HepG2 (cell line): Measurements from ENCODE around the gene CKB. TPM values are rescaled to one million over a fixed set of nuclear protein-coding genes. Genes with fewer than 3 reads are reported as not detected.

ENCODE experiments used
- AKAP8 ChIP-seq: sonication (generic); formaldehyde crosslinking; IDR thresholded peaks from 2 replicates; pipeline ENCODE4 v1.5.1; 2020; ENCODE audit warnings: mild to moderate bottlenecking, missing genetic modification reagents
- ERF ChIP-seq: IDR thresholded peaks from 2 replicates; pipeline ENCODE4 v1.6.1; 2018; ENCODE audit warnings: missing biosample characterization, missing genetic modification reagents
- HNRNPLL ChIP-seq: fragments of 200-400 bp; formaldehyde crosslinking; IDR thresholded peaks from 2 replicates; pipeline ENCODE4 v1.6.1; 2017; ENCODE audit warnings: mild to moderate bottlenecking, low read depth, low read length; ENCODE audit not compliant: poor library complexity, severe bottlenecking
- IRF9 ChIP-seq: sonication (generic); formaldehyde crosslinking; IDR thresholded peaks from 2 replicates; pipeline ENCODE4 v1.8.0; 2022; ENCODE audit warnings: missing genetic modification reagents, mild to moderate bottlenecking, borderline replicate concordance
- JUND ChIP-seq: sonication (generic); formaldehyde crosslinking; IDR thresholded peaks from 2 replicates; pipeline ENCODE4 v1.8.0; 2022; ENCODE audit warnings: mild to moderate bottlenecking, missing genetic modification reagents
- MAZ ChIP-seq, 2 experiments: sonication (generic) in 1 of 2; formaldehyde crosslinking in 1 of 2; IDR thresholded peaks; 2 replicates each; pipeline versions ENCODE4 v1.5.0 to v1.6.1; 2012 to 2020; ENCODE audit warnings: low read depth in 2 of 2, mild to moderate bottlenecking in 2 of 2, borderline replicate concordance in 1 of 2, improper control_type of control experiment in 1 of 2, low read length in 1 of 2, missing genetic modification reagents in 1 of 2, moderate library complexity in 1 of 2
- MEF2D ChIP-seq: sonication (generic); formaldehyde crosslinking; IDR thresholded peaks from 2 replicates; pipeline ENCODE4 v1.5.1; 2020; ENCODE audit warnings: mild to moderate bottlenecking, missing genetic modification reagents
- MTERF4 ChIP-seq: sonication (generic); formaldehyde crosslinking; IDR thresholded peaks from 2 replicates; pipeline ENCODE4 v1.8.0; 2023; ENCODE audit warnings: mild to moderate bottlenecking, missing genetic modification reagents
- MXI1 ChIP-seq: IDR thresholded peaks from 3 replicates; pipeline ENCODE4 v1.6.1; 2012; ENCODE audit warnings: low read depth, low read length, inconsistent platforms, borderline replicate concordance
- MYC ChIP-seq: sonication (generic); formaldehyde crosslinking; IDR thresholded peaks from 2 replicates; pipeline ENCODE4 v1.9.0; 2021; ENCODE audit warnings: missing genetic modification reagents, borderline replicate concordance
- POLR2G ChIP-seq: fragments of 200-400 bp; formaldehyde crosslinking; IDR thresholded peaks from 2 replicates; pipeline ENCODE4 v1.6.1; 2018; ENCODE audit warnings: mild to moderate bottlenecking, low read depth, low read length, moderate library complexity
- RBFOX2 ChIP-seq: fragments of 200-400 bp; formaldehyde crosslinking; IDR thresholded peaks from 2 replicates; pipeline ENCODE4 v1.6.1; 2017; ENCODE audit warnings: low read depth, mild to moderate bottlenecking, low read length
- SALL1 ChIP-seq: sonication (generic); formaldehyde crosslinking; IDR thresholded peaks from 2 replicates; pipeline ENCODE4 v1.8.0; 2022; ENCODE audit warnings: mild to moderate bottlenecking, missing genetic modification reagents
- ZNF235 ChIP-seq: sonication (generic); formaldehyde crosslinking; IDR thresholded peaks from 2 replicates; pipeline ENCODE4 v1.8.1; 2023; ENCODE audit warnings: mild to moderate bottlenecking, missing genetic modification reagents, borderline replicate concordance
- ZNF354B ChIP-seq: sonication (generic); formaldehyde crosslinking; IDR thresholded peaks from 2 replicates; pipeline ENCODE4 v1.8.0; 2022; ENCODE audit warnings: mild to moderate bottlenecking, missing genetic modification reagents
- ZNF484 ChIP-seq: sonication (generic); formaldehyde crosslinking; IDR thresholded peaks from 2 replicates; pipeline ENCODE4 v1.5.1; 2020; ENCODE audit warnings: mild to moderate bottlenecking, low read depth, missing genetic modification reagents, borderline replicate concordance
- ZNF646 ChIP-seq: sonication (generic); formaldehyde crosslinking; IDR thresholded peaks from 2 replicates; pipeline ENCODE4 v1.9.0; 2021; ENCODE audit warnings: mild to moderate bottlenecking, missing genetic modification reagents
- ZNF772 ChIP-seq: sonication (generic); formaldehyde crosslinking; IDR thresholded peaks from 2 replicates; pipeline ENCODE4 v1.5.0; 2020; ENCODE audit warnings: mild to moderate bottlenecking, missing genetic modification reagents
- polyA plus RNA-seq, 8 experiments: library from polyadenylated mRNA; depleted of rRNA in 3 of 8; stranded (reverse) in 7 of 8; unstranded in 1 of 8; fragments of >200 nt; fragmentation: Illumina TruSeq in 4 of 8; extraction: Trizol in 4 of 8; gene quantifications; 2 replicates each; pipeline versions ENCODE4 v1.2.1 to v1.2.3, GENCODE V29; 2011 to 2016; ENCODE audit warnings: low read depth in 4 of 8, missing spikeins in 1 of 8, mixed read lengths in 1 of 8; ENCODE audit not compliant: insufficient read depth in 1 of 8
- total RNA-seq, 5 experiments: library from RNA; depleted of rRNA; stranded (reverse); fragments of >200 nt; fragmentation: Illumina TruSeq; extraction: Trizol; gene quantifications; 2 replicates each; pipeline ENCODE4 v1.2.3, GENCODE V29; 2016; ENCODE audit warnings: low read depth in 1 of 5

The CKB gene
- total and polyA plus RNA-seq, 2 of the 13 experiments (the other 11 are each of a cell fraction or from before 2014, with no cell fraction given) = 82.3 to 217 TPM

GRCh38 chr14:103518422-103519042 lies 4.1 kb downstream of the CKB start (continued):
- TF ChIP-seq MTERF4 (peak; percentile 44; the same call in 1 of the 2 replicates), ZNF646 (CRISPR knock-in tag) (no peak), ZNF484 (CRISPR knock-in tag) (no peak), POLR2G (peak; percentile 49; the same call in 1 of the 2 replicates), ERF (0 out of 2 replicates have a peak, but pooled peaks have one; percentile 26), RBFOX2 (0 out of 2 replicates have a peak, but pooled peaks have one; percentile 17), SALL1 (CRISPR knock-in tag) (peak; percentile 63; the same call in 1 of the 2 replicates), MYC (CRISPR knock-in tag) (no peak), HNRNPLL (peak; percentile 17), MXI1 (peak; percentile 25; the same call in 1 of the 3 replicates), AKAP8 (no peak), MEF2D (CRISPR knock-in tag) (peak; percentile 35; the same call in 1 of the 2 replicates), ZNF354B (CRISPR knock-in tag) (peak; percentile 49; the same call in 1 of the 2 replicates), JUND (0 out of 2 replicates have a peak, but pooled peaks have one; percentile 40), MAZ (IDR thresholded peaks at IDR 0.05; ENCODE audit: borderline replicate concordance, low read depth, low read length) (0 out of 2 replicates have a peak, but pooled peaks have one; percentile 17), MAZ (CRISPR knock-in tag; IDR thresholded peaks at IDR 0.05; ENCODE audit: low read depth) (0 out of 2 replicates have a peak, but pooled peaks have one; percentile 68), ZNF772 (CRISPR knock-in tag) (peak; percentile 25; the same call in 1 of the 2 replicates), IRF9 (CRISPR knock-in tag) (no peak), ZNF235 (CRISPR knock-in tag) (peak; percentile 71)
